Prostate gland (tissue), 2 donors: ENCODE data around the gene SLC41A1.

Experiments used
- CTCF ChIP-seq, 4 experiments: fragments of 200-600 bp in 2 of 4; fragments of 450-650 bp in 2 of 4; sonication (generic) in 2 of 4; IDR thresholded peaks; 1 replicate in 3 of 4; 2 replicates in 1 of 4; pipeline ENCODE4 v1.5.1; 2016 to 2019; ENCODE audit warnings: antibody characterized with exemption in 4 of 4, mild to moderate bottlenecking in 2 of 4, moderate library complexity in 2 of 4
- POLR2A ChIP-seq: fragments of 450-650 bp; IDR thresholded peaks from one replicate; pipeline ENCODE4 v1.6.1; 2016; ENCODE audit warnings: antibody characterized with exemption, mild to moderate bottlenecking

DNA sequence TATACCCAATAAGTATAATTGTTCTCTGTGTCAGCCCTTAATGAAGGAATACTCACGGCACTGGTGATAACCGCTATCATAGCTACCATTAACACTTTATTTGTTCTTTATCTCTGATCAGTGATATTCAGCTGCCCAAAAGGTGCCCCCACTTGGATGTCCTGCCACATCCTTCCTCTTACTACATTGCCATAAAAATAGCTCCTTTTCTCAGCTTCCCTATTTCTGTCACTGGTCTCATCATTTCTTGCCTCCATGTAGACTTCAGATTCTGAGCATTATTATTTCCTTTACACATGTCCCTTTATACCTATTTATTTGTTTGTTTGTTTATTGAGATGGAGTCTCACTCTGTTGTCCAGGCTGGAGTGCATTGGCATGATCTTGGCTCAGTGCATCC is 35.0 kb downstream of the SLC41A1 start:
- TF ChIP-seq POLR2A (no peak), CTCF (IDR thresholded peaks at IDR 0.05) (no peak)
